ENCODE measurements around the gene COG4.

The COG4 gene

DNA sequence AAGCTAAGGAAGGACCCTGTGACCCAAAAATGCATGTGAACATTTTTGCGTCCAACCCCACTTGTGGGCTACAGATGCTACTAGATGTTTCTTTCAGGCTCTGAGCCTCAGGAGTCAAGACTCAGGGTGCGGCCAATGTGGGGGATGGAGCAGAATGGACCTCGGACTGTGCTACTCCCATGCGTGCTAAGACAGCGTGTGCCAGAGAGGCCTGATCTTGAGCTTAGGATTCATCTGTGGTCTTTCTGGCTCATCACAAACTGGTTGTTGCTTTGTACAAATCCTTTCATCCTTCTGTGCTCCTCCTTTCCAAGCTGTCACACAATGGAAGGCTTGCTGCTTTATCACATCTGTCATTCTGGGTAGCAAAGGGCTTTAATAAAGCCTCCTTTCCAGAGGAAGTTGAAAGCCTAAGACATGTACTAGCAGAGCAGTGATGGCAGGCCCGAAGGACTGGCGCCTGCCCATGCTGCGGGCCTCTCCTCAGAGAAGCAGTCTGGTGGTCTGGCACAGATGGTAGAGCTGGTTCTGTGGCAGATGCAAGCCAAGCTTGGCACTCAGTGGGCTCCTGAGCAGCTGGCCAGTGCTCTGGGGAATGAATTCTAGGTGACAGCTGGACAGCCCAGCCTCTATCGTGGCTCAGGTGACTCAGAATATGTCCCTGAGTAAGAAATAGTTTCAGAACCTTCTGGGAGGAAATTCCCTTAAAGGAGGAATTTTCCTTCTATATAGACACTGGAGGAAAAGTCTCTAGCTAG is 27.8 kb downstream of the COG4 start:
- no peak for DNase-seq (ENCODE audit: low spot score)
- TF ChIP-seq, protein P1, sequence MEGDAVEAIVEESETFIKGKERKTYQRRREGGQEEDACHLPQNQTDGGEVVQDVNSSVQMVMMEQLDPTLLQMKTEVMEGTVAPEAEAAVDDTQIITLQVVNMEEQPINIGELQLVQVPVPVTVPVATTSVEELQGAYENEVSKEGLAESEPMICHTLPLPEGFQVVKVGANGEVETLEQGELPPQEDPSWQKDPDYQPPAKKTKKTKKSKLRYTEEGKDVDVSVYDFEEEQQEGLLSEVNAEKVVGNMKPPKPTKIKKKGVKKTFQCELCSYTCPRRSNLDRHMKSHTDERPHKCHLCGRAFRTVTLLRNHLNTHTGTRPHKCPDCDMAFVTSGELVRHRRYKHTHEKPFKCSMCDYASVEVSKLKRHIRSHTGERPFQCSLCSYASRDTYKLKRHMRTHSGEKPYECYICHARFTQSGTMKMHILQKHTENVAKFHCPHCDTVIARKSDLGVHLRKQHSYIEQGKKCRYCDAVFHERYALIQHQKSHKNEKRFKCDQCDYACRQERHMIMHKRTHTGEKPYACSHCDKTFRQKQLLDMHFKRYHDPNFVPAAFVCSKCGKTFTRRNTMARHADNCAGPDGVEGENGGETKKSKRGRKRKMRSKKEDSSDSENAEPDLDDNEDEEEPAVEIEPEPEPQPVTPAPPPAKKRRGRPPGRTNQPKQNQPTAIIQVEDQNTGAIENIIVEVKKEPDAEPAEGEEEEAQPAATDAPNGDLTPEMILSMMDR (IDR thresholded peaks at IDR 0.05; ENCODE audit: borderline replicate concordance, control extremely low read depth, extremely low read depth, insufficient read depth, missing control alignments), result no peak
- in situ Hi-C loops (cut with MboI; ENCODE audit: low sequenced_read_pairs, unreplicated experiment), result no loop called here

DNA sequence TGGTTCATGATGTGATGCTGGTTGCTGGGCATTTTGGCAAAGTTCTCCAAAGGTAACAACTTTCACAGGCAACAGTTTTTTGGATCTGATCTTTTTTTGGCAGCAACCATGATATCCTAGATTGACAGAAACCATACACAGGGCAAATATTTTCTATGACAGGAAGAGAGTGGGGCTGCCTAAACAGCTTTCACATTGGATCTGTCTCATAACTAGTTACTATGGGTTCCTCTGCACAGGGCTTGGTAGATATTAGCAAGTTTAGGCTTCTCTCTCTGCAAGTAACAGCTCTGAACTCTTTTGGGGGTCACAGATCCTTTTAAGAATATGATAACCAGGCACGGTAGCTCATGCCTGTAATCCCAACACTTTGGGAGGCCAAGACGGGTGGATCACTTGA is 28.6 kb downstream of the COG4 start:
- in situ Hi-C loops (cut with MboI; ENCODE audit: low sequenced_read_pairs, unreplicated experiment), result no loop called here
- TF ChIP-seq, protein P1 (IDR thresholded peaks at IDR 0.05; ENCODE audit: borderline replicate concordance, control extremely low read depth, extremely low read depth, insufficient read depth, missing control alignments), result no peak
- DNase-seq (ENCODE audit: low spot score), result no peak

DNA sequence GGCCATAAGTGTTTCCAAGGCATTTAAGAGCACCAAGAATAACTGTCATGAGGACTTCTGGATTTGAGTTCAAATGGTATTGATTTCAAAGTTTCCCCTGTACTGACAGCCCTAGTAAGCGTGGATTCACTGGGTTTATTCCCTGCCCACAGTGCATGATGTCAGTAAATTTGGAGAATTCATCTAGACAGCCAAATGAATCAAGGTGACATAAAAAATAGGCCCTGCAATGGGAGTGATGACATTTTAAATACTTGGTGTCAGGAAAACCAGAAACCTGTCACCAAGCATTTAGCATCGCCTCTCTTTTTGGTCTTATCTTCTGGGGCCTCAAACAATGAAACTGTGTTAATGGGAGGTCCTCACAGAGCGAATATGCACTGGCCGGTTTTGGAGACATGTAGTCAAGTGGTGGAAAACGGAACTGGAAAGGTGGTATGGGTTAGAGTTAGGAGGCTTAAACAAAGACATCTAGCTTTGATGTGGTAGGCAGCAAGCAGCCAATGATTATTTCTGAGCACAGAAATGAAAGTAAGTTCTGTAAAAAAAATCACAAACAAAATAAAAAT is 29.1 kb downstream of the COG4 start:
- no peak for DNase-seq (ENCODE audit: low spot score)
- in situ Hi-C loops (cut with MboI; ENCODE audit: low sequenced_read_pairs, unreplicated experiment), result no loop called here
- TF ChIP-seq, protein P1 (IDR thresholded peaks at IDR 0.05; ENCODE audit: borderline replicate concordance, control extremely low read depth, extremely low read depth, insufficient read depth, missing control alignments), result no peak

DNA sequence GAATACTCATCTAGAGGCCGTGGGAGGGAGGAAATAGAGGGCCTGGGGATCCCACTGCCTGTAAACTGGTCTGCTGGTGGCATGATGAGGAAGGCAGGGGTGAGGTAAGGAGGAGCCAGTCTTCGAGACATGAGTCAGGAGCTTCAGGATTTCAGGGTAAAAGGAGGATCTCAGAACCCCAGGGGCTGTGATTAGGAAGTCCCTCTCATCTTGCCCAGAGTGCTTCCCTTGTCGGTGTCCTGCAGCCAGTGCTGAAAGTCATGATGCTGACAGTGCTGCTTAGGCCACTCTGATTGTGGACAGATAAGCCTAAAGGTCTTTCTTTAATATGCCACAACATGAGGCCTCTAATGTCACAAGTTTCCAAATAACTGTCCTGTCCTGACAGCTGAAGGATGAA is 29.6 kb downstream of the COG4 start:
- DNase-seq (ENCODE audit: low spot score), result no peak
- in situ Hi-C loops (cut with MboI; ENCODE audit: low sequenced_read_pairs, unreplicated experiment), result no loop called here

DNA sequence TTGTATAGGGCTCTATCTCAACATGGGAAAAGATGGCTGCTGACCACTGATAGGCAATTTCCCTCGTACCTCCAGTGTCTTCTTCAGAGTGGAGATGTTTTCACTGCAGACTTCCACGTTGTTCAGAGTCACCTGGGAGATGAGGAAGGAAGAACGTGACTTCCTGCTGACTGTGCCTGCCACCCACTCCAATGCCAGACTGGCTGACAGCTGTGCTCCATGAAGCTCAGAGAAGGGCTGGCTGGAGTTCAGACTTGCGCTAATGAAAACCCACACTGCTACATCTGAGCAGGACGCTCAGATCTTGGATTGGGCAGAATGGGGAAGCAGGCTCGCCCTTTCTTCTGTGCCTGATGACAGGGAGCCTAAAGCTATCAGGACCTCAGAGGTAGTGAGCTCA is 33.1 kb downstream of the COG4 start:
- TF ChIP-seq, protein P1 (IDR thresholded peaks at IDR 0.05; ENCODE audit: borderline replicate concordance, control extremely low read depth, extremely low read depth, insufficient read depth, missing control alignments), result no peak
- in situ Hi-C loops (cut with MboI; ENCODE audit: low sequenced_read_pairs, unreplicated experiment), result no loop called here
- no peak for DNase-seq (ENCODE audit: low spot score)

More for the DNA sequence above, 29.6 kb downstream of the COG4 start:
- TF ChIP-seq, protein P1 (IDR thresholded peaks at IDR 0.05; ENCODE audit: borderline replicate concordance, control extremely low read depth, extremely low read depth, insufficient read depth, missing control alignments), result no peak

DNA sequence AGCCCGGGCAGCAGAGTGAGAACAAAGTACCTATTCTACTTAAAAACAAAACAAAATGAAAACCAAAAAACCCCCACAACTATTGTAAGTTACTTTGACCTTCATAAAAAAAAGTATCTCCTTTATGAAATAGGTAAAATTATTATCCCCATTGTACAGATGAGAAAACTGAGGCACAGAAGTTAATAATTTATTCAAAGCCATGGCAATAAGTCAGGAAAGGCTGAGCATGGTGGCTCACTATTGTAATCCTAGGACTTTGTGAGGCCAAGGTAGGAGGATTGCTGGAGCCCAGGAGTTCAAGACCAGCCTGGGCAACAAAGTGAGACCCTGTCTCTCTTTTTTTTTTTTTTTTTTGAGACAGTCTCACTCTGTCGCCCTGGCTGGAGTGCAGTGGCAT is 38.5 kb downstream of the COG4 start:
- in situ Hi-C loops (cut with MboI; ENCODE audit: low sequenced_read_pairs, unreplicated experiment), result no loop called here
- TF ChIP-seq, protein P1 (IDR thresholded peaks at IDR 0.05; ENCODE audit: borderline replicate concordance, control extremely low read depth, extremely low read depth, insufficient read depth, missing control alignments), result no peak
- no peak for DNase-seq (ENCODE audit: low spot score)
